Ovary (tissue), 3 donors: Measurements from ENCODE around the gene CDH22.

Experiments used
- CTCF ChIP-seq, 3 donors: fragments of 450-650 bp in 2 of 3; fragments of 200-600 bp in 1 of 3; IDR thresholded peaks; one replicate each; pipeline versions ENCODE4 v1.5.1 to v1.8.0; 2016 to 2022; ENCODE audit warnings: antibody characterized with exemption in 3 of 3, mild to moderate bottlenecking in 1 of 3
- POLR2A ChIP-seq: fragments of 450-650 bp; IDR thresholded peaks from one replicate; pipeline ENCODE4 v1.6.1; 2017; ENCODE audit warnings: antibody characterized with exemption, mild to moderate bottlenecking, moderate library complexity
- donor health status: DM: no; HTN: no; CAD: no.

GRCh38 chr20:46344488-46345162 is 36.3 kb upstream of the CDH22 start:
- TF ChIP-seq POLR2A, result no peak
- TF ChIP-seq CTCF (IDR thresholded peaks at IDR 0.05), result no peak
